ENCODE data around the gene SH3BP5. TPM values are rescaled to one million over a fixed set of nuclear protein-coding genes. Genes with fewer than 3 reads are reported as not detected.

SH3BP5 gene
- total RNA-seq, 1 donor from 2014 or later = 5.2 TPM

- Mint-ChIP-seq H3K27ac (ENCODE audit: unreplicated experiment) (no peak overlapping the region), H3K4me3 (no peak overlapping the region), H3K36me3 (ENCODE audit: low read depth) (no peaks in the 10 kb centered on the region), H3K9me3 (no peaks in the 10 kb centered on the region), H3K27me3 (ENCODE audit: low read depth) (no peaks in the 10 kb centered on the region), H3K4me1 (peaks cover 14% of the 10 kb centered on the region)
- no peak for DNase-seq (ENCODE audit: low read depth, low spot score)
- TF ChIP-seq CTCF (conservative IDR thresholded peaks at IDR 0.05) = no peak
Measured at GRCh38 chr3:15306979-15307359, 25.4 kb downstream of the SH3BP5 start.

GRCh38 chr3:15305359-15305844, 27.0 kb downstream of the SH3BP5 start:
- Mint-ChIP-seq H3K4me3 (no peak overlapping the region), H3K36me3 (ENCODE audit: low read depth) (no peaks in the 10 kb centered on the region), H3K27ac (ENCODE audit: unreplicated experiment) (no peak overlapping the region), H3K27me3 (ENCODE audit: low read depth) (no peaks in the 10 kb centered on the region), H3K4me1 (peaks cover 9% of the 10 kb centered on the region), H3K9me3 (no peaks in the 10 kb centered on the region)
- peak; percentile 59 for TF ChIP-seq CTCF (conservative IDR thresholded peaks at IDR 0.05)
- DNase-seq (ENCODE audit: low read depth, low spot score) = no peak

- H3K4me1 Mint-ChIP-seq = no peaks in the 10 kb centered on the region
- no peak for TF ChIP-seq CTCF (conservative IDR thresholded peaks at IDR 0.05)
- no peaks in the 10 kb centered on the region for H3K9me3 Mint-ChIP-seq
- no peaks in the 10 kb centered on the region for H3K27me3 Mint-ChIP-seq (ENCODE audit: low read depth)
- H3K27ac Mint-ChIP-seq (ENCODE audit: unreplicated experiment) = no peak overlapping the region
- DNase-seq (ENCODE audit: low read depth, low spot score) = no peak
- H3K4me3 Mint-ChIP-seq = no peak overlapping the region
- H3K36me3 Mint-ChIP-seq (ENCODE audit: low read depth) = no peaks in the 10 kb centered on the region
Measured at GRCh38 chr3:15303728-15304127, 28.7 kb downstream of the SH3BP5 start.

GRCh38 chr3:15303216-15303615, 29.2 kb downstream of the SH3BP5 start:
- no peak for DNase-seq (ENCODE audit: low read depth, low spot score)
- Mint-ChIP-seq H3K9me3 (no peaks in the 10 kb centered on the region), H3K36me3 (ENCODE audit: low read depth) (no peaks in the 10 kb centered on the region), H3K27ac (ENCODE audit: unreplicated experiment) (no peak overlapping the region), H3K4me3 (no peak overlapping the region), H3K27me3 (ENCODE audit: low read depth) (no peaks in the 10 kb centered on the region), H3K4me1 (no peaks in the 10 kb centered on the region)
- no peak for TF ChIP-seq CTCF (conservative IDR thresholded peaks at IDR 0.05)

- no peak overlapping the region for H3K4me3 Mint-ChIP-seq
- no peaks in the 10 kb centered on the region for H3K27me3 Mint-ChIP-seq (ENCODE audit: low read depth)
- no peaks in the 10 kb centered on the region for H3K4me1 Mint-ChIP-seq
- no peak for TF ChIP-seq CTCF (conservative IDR thresholded peaks at IDR 0.05)
- no peaks in the 10 kb centered on the region for H3K36me3 Mint-ChIP-seq (ENCODE audit: low read depth)
- H3K27ac Mint-ChIP-seq (ENCODE audit: unreplicated experiment) = no peak overlapping the region
- H3K9me3 Mint-ChIP-seq = no peaks in the 10 kb centered on the region
- DNase-seq (ENCODE audit: low read depth, low spot score) = no peak
Measured at GRCh38 chr3:15301761-15302160, 30.6 kb downstream of the SH3BP5 start.
